Stimulated activated CD4-positive, alpha-beta T cell treated with anti-CD3 and anti-CD28 coated beads, TNF-alpha, amount 100 ng/mL, for 1 hour (primary cell): ENCODE results near the gene SLC51B.
"Not testable (repeated sequence)": the region's sequence is repeated elsewhere in the genome, so short reads cannot be mapped to it uniquely, and the experiment has no call there.

Experiments used
- DNase-seq, 3 donors: peaks; one replicate each; pipeline ENCODE4 v3.0.0-alpha.2; 2020; ENCODE audit warnings: low read depth in 3 of 3, low spot score in 1 of 3

The SLC51B gene

GRCh38 chr15:65099336-65099735 is 54.1 kb downstream of the SLC51B start:
- DNase-seq, result no peak

GRCh38 chr15:65099801-65100200 is 54.6 kb downstream of the SLC51B start:
- DNase-seq, result not testable (repeated sequence)

GRCh38 chr15:65100442-65100841 is 55.3 kb downstream of the SLC51B start:
- no peak for DNase-seq

GRCh38 chr15:65101411-65101890 is 56.3 kb downstream of the SLC51B start:
- DNase-seq, result peak in 1 of 3 donors; percentile 27

- DNase-seq, result no peak
Measured at GRCh38 chr15:65101891-65102708, 56.9 kb downstream of the SLC51B start.

- no peak for DNase-seq
Measured at GRCh38 chr15:65102912-65103311, 57.7 kb downstream of the SLC51B start.
